Cerebellar cortex (tissue), 1 donor: ENCODE results near the gene NOD2.

ENCODE experiments used
- DNase-seq: peaks from one replicate; pipeline ENCODE4 v3.0.0-alpha.2; 2015; ENCODE audit warnings: low spot score

NOD2 gene

GRCh38 chr16:50742576-50743200 is 49.3 kb downstream of the NOD2 start:
- DNase-seq, result no peak

DNA sequence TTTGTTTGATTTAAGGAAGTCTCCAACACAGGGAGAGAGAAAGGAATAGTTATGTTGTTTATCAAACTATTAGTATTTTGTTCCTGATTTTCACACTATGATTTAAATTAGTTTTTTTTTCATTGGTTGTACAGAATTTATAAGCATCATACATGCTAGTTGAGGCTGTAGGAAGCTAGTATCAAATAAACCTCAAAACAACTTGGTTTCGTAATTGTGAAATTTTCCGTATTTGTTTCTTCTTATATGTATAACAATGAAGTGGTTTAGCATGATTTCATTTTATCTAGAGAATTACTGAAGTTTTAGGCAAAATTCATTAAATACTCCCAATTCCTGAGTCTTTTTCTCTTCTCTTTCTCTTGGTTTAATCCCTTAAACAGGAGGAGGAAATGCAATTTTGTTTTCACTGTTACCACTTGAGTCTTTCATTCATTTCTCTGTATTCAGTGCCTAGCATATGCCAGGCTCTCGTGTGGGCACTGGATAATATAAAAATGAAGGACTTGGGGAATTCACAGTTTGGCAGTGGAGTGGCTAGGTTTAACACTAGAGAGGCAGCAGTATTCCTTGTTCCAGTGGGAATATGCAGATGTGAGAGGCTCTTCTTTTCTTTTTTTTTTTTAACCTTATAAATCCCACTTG is 50.3 kb downstream of the NOD2 start:
- DNase-seq, result no peak

DNA sequence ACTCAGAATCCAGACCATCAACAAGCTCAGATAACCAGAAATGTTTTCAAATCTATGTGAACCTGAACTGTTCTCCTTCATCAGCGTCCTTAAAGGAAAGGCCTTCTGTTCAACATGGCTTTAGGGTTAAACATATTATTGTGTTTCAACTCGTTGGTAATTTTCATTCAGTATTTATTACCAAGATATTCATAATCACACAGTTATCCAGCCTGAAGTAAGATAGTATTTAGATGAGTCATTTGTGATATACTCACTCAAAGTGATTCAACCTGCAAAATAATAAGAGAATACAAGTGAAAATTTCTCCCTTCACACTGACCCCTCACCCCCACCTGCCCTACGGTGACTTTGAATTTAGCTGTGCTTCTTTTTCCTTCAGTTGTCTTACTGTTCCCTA is 51.5 kb downstream of the NOD2 start:
- no peak for DNase-seq

GRCh38 chr16:50745940-50746339 is 52.5 kb downstream of the NOD2 start:
- no peak for DNase-seq

DNA sequence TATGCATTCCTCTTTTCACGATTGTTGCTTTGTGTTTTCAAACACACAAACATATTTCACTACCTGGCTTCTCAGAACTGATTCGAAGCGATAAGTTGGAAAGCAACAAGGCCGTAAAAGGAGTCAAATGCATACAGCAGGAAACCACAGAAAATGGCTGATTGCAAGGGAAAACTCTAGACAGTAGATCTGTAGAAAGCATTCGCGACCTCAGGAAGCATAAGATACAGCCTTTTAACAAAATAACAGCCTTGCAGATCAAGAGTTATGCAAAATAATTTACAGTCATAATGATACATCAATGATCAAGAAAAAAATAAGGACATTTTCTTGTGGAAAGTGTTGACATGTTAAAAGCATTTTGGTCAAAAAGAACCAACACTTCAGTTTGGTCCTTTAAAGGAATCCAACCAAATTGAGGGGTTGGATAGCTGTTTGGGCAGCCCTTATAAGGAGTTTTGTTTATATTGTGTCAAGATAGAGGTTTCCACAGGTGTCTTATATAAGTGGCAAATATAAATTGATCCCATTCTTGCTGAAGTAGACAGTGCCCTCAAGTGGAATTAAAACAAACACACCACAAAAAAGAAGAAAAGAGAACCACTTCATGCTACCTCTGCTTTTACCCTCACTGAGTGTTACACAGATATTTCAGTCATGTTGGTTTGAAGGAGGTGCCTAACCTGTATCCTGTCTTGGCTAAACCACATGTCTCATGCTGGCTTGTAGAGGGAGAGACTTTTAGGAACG is 54.0 kb downstream of the NOD2 start:
- DNase-seq, result peak; percentile 45

- DNase-seq, result no peak
Observed at GRCh38 chr16:50751528-50751927, 58.1 kb downstream of the NOD2 start.

DNA sequence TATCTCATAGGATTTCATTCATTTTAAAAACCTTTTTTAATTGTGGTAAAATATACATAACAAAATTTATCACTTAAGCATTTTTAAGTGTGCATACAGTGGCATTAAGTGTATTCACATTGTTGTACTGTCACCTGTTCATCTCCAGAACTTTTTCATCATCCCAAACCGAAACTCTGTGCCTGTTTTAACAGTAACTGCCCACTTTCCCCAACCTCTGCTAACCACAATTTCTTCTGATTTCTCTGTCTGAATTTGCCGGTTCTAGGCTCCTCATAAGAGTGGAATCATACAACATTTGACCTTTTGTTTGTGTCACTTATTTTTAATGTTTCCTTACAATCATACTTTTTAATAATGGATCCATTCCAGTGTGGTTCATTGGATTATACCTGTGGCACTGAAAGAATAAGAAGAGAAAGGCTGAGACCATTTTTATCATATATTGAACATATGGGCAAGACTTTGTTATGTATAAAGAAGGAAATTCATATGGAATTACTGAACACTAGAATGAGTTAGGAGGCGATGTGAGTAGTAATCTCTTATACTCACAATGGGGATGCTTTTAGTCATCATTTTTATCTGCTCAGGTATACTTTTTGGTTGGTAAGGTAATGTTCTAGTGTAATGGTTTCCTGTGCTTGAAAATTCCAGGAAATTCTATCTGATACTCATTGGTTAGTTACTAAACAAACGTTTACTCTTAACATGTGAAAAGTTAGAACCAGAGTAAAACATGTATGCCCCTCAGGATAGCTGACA is 59.2 kb downstream of the NOD2 start:
- no peak for DNase-seq

DNA sequence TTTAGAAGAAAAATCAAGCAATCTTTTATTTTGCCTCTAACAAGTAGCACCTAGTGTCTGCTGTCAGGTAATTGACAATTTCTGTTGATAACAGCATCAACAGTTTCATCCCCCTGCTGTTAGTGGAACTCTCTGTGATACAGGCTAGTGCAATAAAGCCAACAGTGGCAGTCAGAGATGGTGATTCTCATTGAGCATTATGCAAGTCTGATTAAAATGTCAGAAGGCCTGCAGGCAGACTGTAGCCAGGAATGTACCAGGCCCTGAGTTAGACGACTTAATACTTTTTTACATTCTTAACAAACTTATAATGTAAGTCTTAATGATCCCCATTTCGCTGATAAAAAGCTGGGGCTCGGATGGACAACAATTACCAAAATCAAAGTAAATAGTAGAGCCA is 63.1 kb downstream of the NOD2 start:
- DNase-seq, result no peak

DNA sequence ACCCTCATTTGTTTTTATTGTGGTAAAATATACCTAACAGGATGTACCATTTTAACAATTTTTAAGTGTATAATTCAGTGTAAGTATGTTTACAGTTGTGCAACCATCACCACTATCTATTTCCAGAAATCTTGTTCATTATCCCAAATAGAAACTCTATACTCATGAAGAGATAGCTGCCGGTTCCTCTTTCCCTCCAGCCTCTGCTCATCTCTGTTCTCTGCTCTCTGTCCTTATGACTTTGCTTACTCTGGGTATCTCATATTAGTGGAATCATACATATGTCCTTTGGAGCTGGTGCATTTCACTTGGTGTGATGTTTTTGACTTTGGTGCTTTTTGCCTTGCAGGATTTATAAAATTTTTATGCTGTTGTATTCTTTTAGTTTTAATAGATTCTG is 67.9 kb downstream of the NOD2 start:
- DNase-seq, result no peak

DNA sequence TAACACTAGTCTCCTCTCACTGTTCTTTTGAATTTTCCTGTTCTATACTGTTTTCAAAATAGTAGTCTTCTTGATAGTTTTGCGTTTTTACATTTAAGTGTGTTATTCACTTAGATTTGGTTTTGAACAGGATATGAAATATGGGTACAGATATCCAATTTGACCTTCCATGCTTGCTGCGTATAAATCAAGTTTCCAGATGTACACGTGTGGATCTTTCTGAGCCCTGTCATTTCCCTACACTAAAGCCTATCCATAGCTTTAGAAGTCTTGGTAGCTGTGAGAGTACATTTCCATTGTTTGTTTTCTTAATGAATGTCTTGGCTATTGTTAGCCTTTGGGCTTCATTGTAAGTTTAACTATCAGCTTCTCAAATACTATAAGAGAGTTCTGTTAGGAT is 68.8 kb downstream of the NOD2 start:
- no peak for DNase-seq

DNA sequence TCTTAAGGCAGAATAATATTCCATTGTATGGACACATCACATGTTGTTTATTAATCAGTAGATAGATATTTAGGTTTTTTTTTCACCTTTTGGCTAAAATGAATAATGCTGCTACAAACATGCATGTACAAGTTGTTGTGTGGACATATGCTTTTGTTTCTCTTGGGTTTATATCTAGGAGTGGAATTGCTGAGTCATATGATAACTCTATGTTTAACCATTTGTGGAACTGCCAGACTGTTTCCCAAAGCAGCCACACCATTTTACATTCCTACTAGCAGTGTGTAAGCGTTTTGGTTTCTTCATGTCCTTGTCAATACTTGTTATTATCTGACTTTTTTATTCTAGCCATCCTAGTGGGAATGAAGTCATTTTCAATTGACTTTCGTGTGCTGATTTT is 69.8 kb downstream of the NOD2 start:
- no peak for DNase-seq

DNA sequence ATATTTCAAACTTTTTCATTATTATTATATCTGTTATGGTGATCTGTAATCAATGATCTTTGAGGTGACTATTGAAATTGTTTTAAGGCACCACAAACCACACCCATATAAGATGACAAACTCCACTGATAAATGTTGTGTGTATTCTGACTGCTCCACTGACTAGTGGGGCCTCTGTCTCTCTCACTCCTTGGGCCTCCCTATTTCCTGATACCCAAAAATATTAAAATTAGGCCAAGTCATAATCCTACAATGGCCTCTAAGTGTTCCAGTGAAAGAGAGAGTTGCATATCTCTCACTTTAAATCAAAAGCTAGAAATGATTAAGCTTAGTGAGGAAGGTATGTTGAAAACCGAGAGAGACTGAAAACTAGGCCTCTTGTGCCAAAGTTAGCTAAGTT is 71.9 kb downstream of the NOD2 start:
- no peak for DNase-seq

- no peak for DNase-seq
Observed at GRCh38 chr16:50765861-50766260, 72.5 kb downstream of the NOD2 start.

DNA sequence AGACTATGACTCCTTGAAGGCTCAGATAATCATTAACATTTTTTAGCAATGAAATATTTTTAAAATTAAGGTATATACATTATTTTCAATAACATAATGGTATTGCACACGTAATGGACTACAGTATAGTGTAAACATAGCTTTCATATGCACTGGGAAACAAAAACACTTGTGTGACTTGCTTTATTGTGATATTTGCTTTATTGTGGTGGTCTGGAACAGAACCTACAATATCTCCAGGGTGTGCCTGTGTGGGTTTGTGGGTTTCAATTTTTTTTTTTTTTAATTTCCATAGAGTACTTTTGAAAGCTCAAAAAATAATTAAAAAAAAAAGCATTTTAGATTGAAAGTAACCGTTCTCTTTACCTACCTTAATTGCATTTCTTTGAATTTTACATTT is 73.8 kb downstream of the NOD2 start:
- DNase-seq, result no peak

GRCh38 chr16:50771366-50771765 is 78.0 kb downstream of the NOD2 start:
- no peak for DNase-seq

DNA sequence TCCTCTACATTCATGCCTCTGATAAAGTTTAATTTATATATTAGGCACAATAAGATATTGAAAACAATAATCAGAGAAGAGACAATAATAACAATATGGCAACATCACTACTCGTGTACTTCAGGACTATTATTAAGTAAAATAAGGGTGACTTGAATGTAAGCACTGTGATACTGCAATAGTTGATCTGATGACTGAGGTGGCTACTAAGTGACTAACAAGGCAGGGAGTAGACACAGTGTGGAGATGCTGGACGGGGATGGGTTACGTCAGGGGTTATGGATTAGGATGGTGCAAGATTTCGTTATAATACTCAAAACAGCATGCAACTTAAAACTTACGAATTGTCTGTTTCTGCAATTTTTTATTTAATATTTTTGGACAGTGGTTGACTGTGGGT is 81.0 kb downstream of the NOD2 start:
- no peak for DNase-seq

DNA sequence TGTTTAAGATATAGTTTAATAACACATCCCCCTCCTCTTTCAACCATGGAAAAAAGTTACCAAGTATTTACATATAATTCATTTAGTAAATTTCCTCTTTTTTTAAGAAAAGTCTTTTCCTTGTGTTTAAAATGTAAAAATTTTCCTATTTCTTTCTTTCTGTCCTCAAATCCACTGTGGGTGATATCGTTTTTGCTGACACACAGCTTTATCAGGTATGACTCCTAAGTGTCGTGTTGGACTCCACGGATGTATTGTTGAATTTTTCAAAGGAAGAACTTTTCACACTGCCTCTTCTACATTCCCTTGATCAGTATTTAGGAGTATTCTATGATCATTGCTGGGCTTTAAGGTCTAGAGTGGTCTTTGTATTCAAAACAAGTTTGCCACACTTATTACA is 81.6 kb downstream of the NOD2 start:
- DNase-seq, result no peak

GRCh38 chr16:50776037-50776436 is 82.6 kb downstream of the NOD2 start:
- DNase-seq, result no peak

DNA sequence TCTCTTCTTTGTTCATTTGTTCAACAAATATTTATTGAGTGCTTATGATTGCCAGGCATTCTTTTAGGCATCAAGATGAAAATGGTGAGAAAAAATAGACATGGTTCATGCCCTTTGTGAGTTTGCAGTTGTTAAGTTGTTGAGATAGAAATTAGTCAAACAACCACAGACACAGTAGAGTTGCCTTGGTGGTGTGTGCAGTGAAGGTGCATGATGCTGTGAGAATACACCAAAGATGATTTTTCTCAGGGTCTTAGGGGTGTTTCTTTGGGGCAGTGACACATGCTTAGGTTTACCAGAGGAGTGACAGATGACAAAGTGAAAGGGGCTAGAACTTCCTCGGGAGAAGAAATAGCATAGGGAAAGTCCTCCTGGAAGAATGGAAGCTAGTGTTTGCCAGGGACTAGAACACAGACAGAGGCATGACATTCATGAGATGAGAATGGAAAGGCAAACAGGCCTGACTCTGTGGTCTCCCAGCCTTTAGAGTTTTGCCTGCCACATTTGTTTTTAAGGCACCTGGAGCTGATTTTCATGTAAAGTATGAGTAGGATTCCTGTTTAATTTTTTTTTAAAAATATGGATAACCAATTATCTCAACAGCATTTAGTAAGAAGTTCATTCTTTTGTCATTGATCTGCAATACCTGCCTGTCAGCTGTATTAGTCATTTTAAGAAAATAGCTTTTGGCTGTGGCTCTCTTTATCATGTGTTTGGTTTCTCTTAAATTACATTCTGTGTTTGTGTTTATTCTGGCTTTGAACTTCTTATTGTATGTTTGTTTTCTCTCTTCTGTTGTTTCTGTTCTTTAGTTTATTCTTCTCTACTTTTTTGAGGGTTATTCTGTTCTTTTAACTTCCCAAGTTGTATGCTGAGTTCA is 85.1 kb downstream of the NOD2 start:
- DNase-seq, result no peak

DNA sequence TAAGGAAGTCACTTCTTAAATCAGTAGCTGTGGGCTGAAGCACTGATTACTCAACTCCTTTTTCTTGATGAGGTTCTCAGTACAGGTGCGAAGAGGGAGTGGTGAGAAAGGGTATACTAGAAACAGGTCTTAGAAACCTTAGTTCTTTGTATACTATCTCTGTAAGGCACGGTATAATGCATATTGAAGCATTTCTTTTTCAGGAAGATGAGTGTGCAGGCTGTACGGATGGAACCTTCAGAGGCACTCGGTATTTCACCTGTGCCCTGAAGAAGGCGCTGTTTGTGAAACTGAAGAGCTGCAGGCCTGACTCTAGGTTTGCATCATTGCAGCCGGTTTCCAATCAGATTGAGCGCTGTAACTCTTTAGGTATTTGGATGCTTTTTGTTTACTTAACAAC is 87.6 kb downstream of the NOD2 start:
- no peak for DNase-seq

GRCh38 chr16:50781518-50781917 is 88.1 kb downstream of the NOD2 start:
- no peak for DNase-seq
